GM12878 (cell line): ENCODE results near the gene IER5. TPM values are rescaled to one million over a fixed set of nuclear protein-coding genes. Genes with fewer than 3 reads are reported as not detected.

Experiments
- ATAC-seq: fragments of 200-7000 bp; cut with Tn5 transposase; 3 replicates; pipeline ENCODE4 v1.9.1; 2020; ENCODE audit warnings: mild to moderate bottlenecking, moderate library complexity
- BruUV-seq: library from RNA; stranded (reverse); fragments of 400-500 nt; replicated peaks from 2 replicates; lab custom pipeline; 2021; lab: Mats Ljungman, UMichigan
- CTCF ChIA-PET: fragments of 300-600 bp; sonication (Branson Sonifier 250); formaldehyde crosslinking; extraction: SDS; loops from one replicate; lab custom pipeline; 2021; ENCODE audit warnings: inconsistent platforms; lab: Yijun Ruan, JAX
- POLR2A ChIA-PET: fragments of 350-600 bp; formaldehyde crosslinking; extraction: SDS; loops from one replicate; lab custom pipeline; 2021; ENCODE audit warnings: inconsistent platforms; lab: Charles Lee
- RAD21 ChIA-PET: fragments of 300-600 bp; sonication (Branson Sonifier 250); formaldehyde crosslinking; loops from one replicate; lab custom pipeline; 2023; ENCODE audit warnings: antibody characterized with exemption; ENCODE audit not compliant: unreplicated experiment; lab: Charles Lee
- SMC1A ChIA-PET: fragments of 300-600 bp; sonication (Branson Sonifier 250); formaldehyde crosslinking; loops from one replicate; lab custom pipeline; 2023; ENCODE audit not compliant: unreplicated experiment, uncharacterized antibody; lab: Charles Lee
- DNase-seq: peaks from one replicate; pipeline ENCODE4 v3.0.0-alpha.2; 2011; ENCODE audit warnings: low read depth, low spot score
- FAIRE-seq: peaks from 3 replicates; lab custom pipeline; 2011; peaks lifted over from hg19 to GRCh38; lab: Jason Lieb, UNC
- H2AFZ ChIP-seq: 2 replicates; pipeline ENCODE4 v1.6.0; 2011; ENCODE audit warnings: low read depth, low read length, control low read depth; ENCODE audit not compliant: control insufficient read depth
- H3K27ac ChIP-seq: 2 replicates; pipeline ENCODE4 v1.5.1; 2011; ENCODE audit warnings: control low read depth; ENCODE audit not compliant: control insufficient read depth, insufficient read depth
- H3K27me3 ChIP-seq, 2 experiments: replicated peaks in 1 of 2; 2 replicates each; pipeline versions ENCODE4 v1.6.0 to v1.6.1; 2011; ENCODE audit warnings: low read length in 1 of 2; ENCODE audit not compliant: control insufficient read depth in 2 of 2, insufficient read depth in 2 of 2
- H3K36me3 ChIP-seq, 2 experiments: 2 replicates each; pipeline ENCODE4 v1.5.1; 2011; ENCODE audit warnings: low read length in 1 of 2; ENCODE audit not compliant: control insufficient read depth in 2 of 2, insufficient read depth in 2 of 2
- H3K4me1 ChIP-seq: 2 replicates; pipeline ENCODE4 v1.6.1; 2011; ENCODE audit warnings: mild to moderate bottlenecking, low read length, moderate library complexity, mixed read lengths; ENCODE audit not compliant: control insufficient read depth, insufficient read depth
- H3K4me2 ChIP-seq: 2 replicates; pipeline ENCODE4 v1.6.0; 2011; ENCODE audit warnings: control low read depth; ENCODE audit not compliant: control insufficient read depth, insufficient read depth
- H3K4me3 ChIP-seq: fragments of 200-600 bp; sonication (generic); 2 replicates; pipeline ENCODE4 v1.5.1; 2016
- H3K79me2 ChIP-seq: 2 replicates; pipeline ENCODE4 v1.6.0; 2011; ENCODE audit warnings: low read length; ENCODE audit not compliant: control insufficient read depth, insufficient read depth
- H3K9ac ChIP-seq: 2 replicates; pipeline ENCODE4 v1.8.0; 2011; ENCODE audit warnings: low read length, control low read depth, mixed read lengths; ENCODE audit not compliant: control insufficient read depth, insufficient read depth
- H3K9me3 ChIP-seq: replicated peaks from 3 replicates; pipeline ENCODE4 v1.5.1; 2011; ENCODE audit warnings: mild to moderate bottlenecking, low read length; ENCODE audit not compliant: control insufficient read depth, insufficient read depth
- H4K20me1 ChIP-seq: 2 replicates; pipeline ENCODE4 v1.6.0; 2011; ENCODE audit not compliant: control insufficient read depth, insufficient read depth
- ATF2 ChIP-seq: IDR thresholded peaks from 2 replicates; pipeline ENCODE4 v1.6.1; 2012; ENCODE audit warnings: low read length, inconsistent platforms
- DPF2 ChIP-seq: fragments of 450-650 bp; IDR thresholded peaks from 2 replicates; pipeline ENCODE4 v1.6.1; 2017; ENCODE audit warnings: mild to moderate bottlenecking
- EZH2 ChIP-seq: IDR thresholded peaks from 2 replicates; pipeline ENCODE4 v1.6.1; 2012; ENCODE audit warnings: low read depth, mild to moderate bottlenecking, control low read depth, inconsistent platforms, low read length, borderline replicate concordance; ENCODE audit not compliant: control insufficient read depth
- JUND ChIP-seq: IDR thresholded peaks from 2 replicates; pipeline ENCODE4 v1.6.1; 2012; ENCODE audit warnings: low read depth, mild to moderate bottlenecking, low read length, improper control_type of control experiment, moderate library complexity
- KDM1A ChIP-seq: fragments of 200-600 bp; sonication (generic); IDR thresholded peaks from 2 replicates; pipeline ENCODE4 v1.6.1; 2016; ENCODE audit warnings: borderline replicate concordance
- MAX ChIP-seq: IDR thresholded peaks from 2 replicates; pipeline ENCODE4 v1.6.1; 2012; ENCODE audit warnings: low read depth, low read length, improper control_type of control experiment
- NKRF ChIP-seq: fragments of 450-650 bp; conservative IDR thresholded peaks from 2 replicates; pipeline ENCODE4 v1.6.1; 2017; ENCODE audit warnings: mild to moderate bottlenecking, moderate library complexity
- RAD21 ChIP-seq: IDR thresholded peaks from 2 replicates; pipeline ENCODE4 v1.6.1; 2011; ENCODE audit warnings: mild to moderate bottlenecking, low read depth, low read length, moderate library complexity; ENCODE audit not compliant: insufficient read depth
- SREBF1 ChIP-seq: IDR thresholded peaks from 2 replicates; pipeline ENCODE4 v1.6.1; 2012; ENCODE audit warnings: mild to moderate bottlenecking, low read length
- TAF1 ChIP-seq: IDR thresholded peaks from 2 replicates; pipeline ENCODE4 v1.6.1; 2011; ENCODE audit warnings: mild to moderate bottlenecking, low read depth, low read length, borderline replicate concordance
- ZBTB4 ChIP-seq: fragments of 450-650 bp; formaldehyde crosslinking; IDR thresholded peaks from 2 replicates; pipeline ENCODE4 v1.4.0; 2022; ENCODE audit warnings: mild to moderate bottlenecking, moderate library complexity
- ZBTB40 ChIP-seq: fragments of 450-650 bp; IDR thresholded peaks from 2 replicates; pipeline ENCODE4 v1.6.1; 2016; ENCODE audit warnings: mild to moderate bottlenecking, moderate library complexity, borderline replicate concordance
- ZNF24 ChIP-seq: fragments of 450-650 bp; IDR thresholded peaks from 2 replicates; pipeline ENCODE4 v1.6.1; 2017; ENCODE audit warnings: antibody characterized with exemption, mild to moderate bottlenecking
- WGBS: methylation state at CpG from one replicate; pipeline ENCODE4 v1.1.6; 2016; ENCODE audit warnings: low lambda C conversion rate; ENCODE audit not compliant: insufficient replicate concordance, insufficient coverage; ENCODE audit errors: missing lambda C conversion rate; 5-methylcytosine and 5-hydroxymethylcytosine counted together
- in situ Hi-C: fragments of 300-500 bp; cut with MboI; formaldehyde crosslinking; loops from 9 replicates; pipeline ENCODE4 v1.14.3; 2018; ENCODE audit warnings: mixed read lengths
- intact Hi-C: fragments of 100-400 bp; cut with micrococcal nuclease; formaldehyde crosslinking; loops from one replicate; pipeline ENCODE4 v1.14.2; 2022; ENCODE audit not compliant: unreplicated experiment
- polyA plus RNA-seq, 11 experiments: library from polyadenylated mRNA; depleted of rRNA in 4 of 11; unstranded in 6 of 11; stranded (reverse) in 5 of 11; fragments of >200 nt; fragmentation: Nextera tagmentation in 4 of 11; fragmentation: Illumina TruSeq in 1 of 11; extraction: Ambion mirVana in 4 of 11; extraction: Trizol in 1 of 11; gene quantifications; 1 replicate in 1 of 11; 2 replicates in 10 of 11; pipeline versions ENCODE4 v1.2.1 to v1.2.3, GENCODE V29; 2011 to 2016; ENCODE audit warnings: inconsistent platforms in 2 of 11, missing spikeins in 2 of 11, low read depth in 1 of 11
- total RNA-seq, 4 experiments: library from RNA; depleted of rRNA in 3 of 4; stranded (reverse); fragments of >200 nt in 3 of 4; fragmentation: Illumina TruSeq in 1 of 4; extraction: Trizol in 1 of 4; gene quantifications; 2 replicates each; pipeline versions ENCODE4 v1.2.1 to v1.2.3, GENCODE V29; 2013 to 2021

Gene IER5
- total and polyA plus RNA-seq, 10 of the 15 experiments (the other 5 are each of a cell fraction or from before 2014, with no cell fraction given), result 4.3 to 75.2 (median 30.5) TPM

- DNase-seq, result no peak
- WGBS, result 33% methylated on average over 3 of the region's 3 CpGs
- H3K4me2 ChIP-seq, result peak overlapping the region; percentile 60; the same call in 1 of the 2 replicates
- H3K9me3 ChIP-seq, result no peaks in the 10 kb centered on the region
- H3K36me3 ChIP-seq, result no peaks in the 10 kb centered on the region
- H3K9ac ChIP-seq, result no peak overlapping the region
- ChIA-PET SMC1A (interaction anchor here (0.7 to 39.2 kb wide), 5 partner anchors 9 to 35 kb away, joined by 3 to 1399 read pairs (median 15); no protein-coding TSS in a partner anchor), POLR2A (interaction anchor here (0.6 to 16.3 kb wide), 11 partner anchors 9 to 93 kb away, joined by 3 to 256 read pairs (median 8); partner anchors contain the start of genes IER5 and STX6), RAD21 (interaction anchor here (1.2 to 26.9 kb wide), 10 partner anchors 9 to 324 kb away, joined by 3 to 966 read pairs (median 12); no protein-coding TSS in a partner anchor), CTCF (interaction anchor here (1.9 to 38.4 kb wide), 4 partner anchors 10 to 34 kb away, joined by 5 to 1067 read pairs (median 20); no protein-coding TSS in a partner anchor)
- H3K4me3 ChIP-seq, result no peak overlapping the region
- in situ Hi-C loops, result no loop called here
- no peak for FAIRE-seq
- H3K79me2 ChIP-seq, result peaks cover 1% of the 10 kb centered on the region
- intact Hi-C loops, result no loop called here
- H3K4me1 ChIP-seq, result peaks cover 38% of the 10 kb centered on the region
- ATAC-seq, result no peak
- BruUV-seq, result no TSS peak
- H4K20me1 ChIP-seq, result no peaks in the 10 kb centered on the region
- no peaks in the 10 kb centered on the region for H3K27me3 ChIP-seq
- no peak overlapping the region for H3K27ac ChIP-seq
- no peak overlapping the region for H2AFZ ChIP-seq
- no peak for TF ChIP-seq KDM1A
- TF ChIP-seq TAF1, result no peak
- no peak for TF ChIP-seq MAX
- no peak for TF ChIP-seq ZBTB4 (CRISPR knock-in tag)
- TF ChIP-seq DPF2, result no peak
- TF ChIP-seq RAD21, result no peak
- TF ChIP-seq ZNF24, result no peak
- no peak for TF ChIP-seq NKRF
- TF ChIP-seq ATF2, result no peak
- TF ChIP-seq SREBF1, result no peak
- no peak for TF ChIP-seq ZBTB40
- no peak for TF ChIP-seq JUND
- TF ChIP-seq EZH2, result no peak
Measured at GRCh38 chr1:181106022-181106312, 17.5 kb downstream of the IER5 start.
